Stimulated activated naive CD8-positive, alpha-beta T cell treated with anti-CD3 and anti-CD28 coated beads, Interleukin-15, Interleukin-2, amounts not matched to agents 100 U/mL and 50 U/mL, for 24 hours (primary cell): ENCODE data around the gene VWCE.
"Not testable (repeated sequence)": the region's sequence is repeated elsewhere in the genome, so short reads cannot be mapped to it uniquely, and the experiment has no call there.

ENCODE experiments used
- ATAC-seq: fragments of 150-1000 bp; cut with Tn5 transposase; one replicate; pipeline ENCODE4 v1.10.0; 2021
- DNase-seq: peaks from one replicate; pipeline ENCODE4 v3.0.0; 2021

VWCE gene

GRCh38 chr11:61254403-61255025 is 40.6 kb downstream of the VWCE start:
- ATAC-seq = peak; percentile 84

GRCh38 chr11:61252332-61252731 is 42.8 kb downstream of the VWCE start:
- not testable (repeated sequence) for DNase-seq, ATAC-seq

More at GRCh38 chr11:61254403-61255025, 40.6 kb downstream of the VWCE start:
- peak; percentile 75 for DNase-seq

GRCh38 chr11:61250796-61251765 is 44.0 kb downstream of the VWCE start:
- ATAC-seq, DNase-seq: not testable (repeated sequence)

- not testable (repeated sequence) for ATAC-seq
These were observed 45.9 kb downstream of the VWCE start for GRCh38 chr11:61249201-61249600.

GRCh38 chr11:61248071-61248470 is 47.0 kb downstream of the VWCE start:
- not testable (repeated sequence) for ATAC-seq, DNase-seq

More at GRCh38 chr11:61249201-61249600, 45.9 kb downstream of the VWCE start:
- not testable (repeated sequence) for DNase-seq

GRCh38 chr11:61245284-61245964 is 49.7 kb downstream of the VWCE start:
- DNase-seq, ATAC-seq: not testable (repeated sequence)

GRCh38 chr11:61241526-61241925 is 53.6 kb downstream of the VWCE start:
- not testable (repeated sequence) for ATAC-seq

GRCh38 chr11:61240875-61241274 is 54.2 kb downstream of the VWCE start, which contains the start of gene PGA5:
Gene PGA5, plus strand, starts transcription at chr11:61241175. Its CDS starts 52 bp downstream, at chr11:61241227.
- DNase-seq, ATAC-seq: not testable (repeated sequence)

More at GRCh38 chr11:61241526-61241925, 53.6 kb downstream of the VWCE start:
- DNase-seq = not testable (repeated sequence)

- DNase-seq, ATAC-seq: not testable (repeated sequence)
These were observed 54.8 kb downstream of the VWCE start for GRCh38 chr11:61240288-61240687.

- not testable (repeated sequence) for ATAC-seq, DNase-seq
These were observed 58.0 kb downstream of the VWCE start for GRCh38 chr11:61237130-61237529.

GRCh38 chr11:61232548-61233145 is 62.5 kb downstream of the VWCE start:
- not testable (repeated sequence) for ATAC-seq, DNase-seq

GRCh38 chr11:61231585-61231984 is 63.5 kb downstream of the VWCE start:
- not testable (repeated sequence) for DNase-seq, ATAC-seq

- not testable (repeated sequence) for ATAC-seq, DNase-seq
These were observed 64.1 kb downstream of the VWCE start for GRCh38 chr11:61231033-61231432.

- ATAC-seq, DNase-seq: not testable (repeated sequence)
These were observed 65.7 kb downstream of the VWCE start for GRCh38 chr11:61229458-61229857.

GRCh38 chr11:61226457-61227137 is 68.5 kb downstream of the VWCE start:
- not testable (repeated sequence) for DNase-seq, ATAC-seq

- ATAC-seq, DNase-seq: not testable (repeated sequence)
These were observed 72.4 kb downstream of the VWCE start for GRCh38 chr11:61222692-61223091.

GRCh38 chr11:61222047-61222446 is 73.1 kb downstream of the VWCE start, which contains the start of gene PGA4:
Gene PGA4, plus strand, starts transcription at chr11:61222347. Its CDS starts 54 bp downstream, at chr11:61222401.
- DNase-seq, ATAC-seq: not testable (repeated sequence)

GRCh38 chr11:61219016-61219415 is 76.1 kb downstream of the VWCE start:
- ATAC-seq, DNase-seq: not testable (repeated sequence)

- not testable (repeated sequence) for DNase-seq, ATAC-seq
These were observed 76.8 kb downstream of the VWCE start for GRCh38 chr11:61218306-61218705.

- not testable (repeated sequence) for DNase-seq, ATAC-seq
These were observed 81.3 kb downstream of the VWCE start for GRCh38 chr11:61213711-61214324.
